IMR-90 (cell line): ENCODE results near the gene ZNF12. TPM values are rescaled to one million over a fixed set of nuclear protein-coding genes. Genes with fewer than 3 reads are reported as not detected.

Source experiments
- ATAC-seq: fragments of 200-7000 bp; cut with Tn5 transposase; 2 replicates; pipeline ENCODE4 v1.9.1; 2020; ENCODE audit warnings: low read depth, mild to moderate bottlenecking, moderate library complexity
- BruUV-seq: library from RNA; stranded (reverse); fragments of 400-500 nt; replicated peaks from 2 replicates; lab custom pipeline; 2021; lab: Mats Ljungman, UMichigan
- CTCF ChIA-PET: fragments of 300-600 bp; formaldehyde crosslinking; extraction: SDS; loops from one replicate; lab custom pipeline; 2021; ENCODE audit warnings: antibody characterized with exemption; lab: Yijun Ruan, JAX
- POLR2A ChIA-PET: fragments of 300-600 bp; sonication (Branson Sonifier 250); formaldehyde crosslinking; loops from one replicate; lab custom pipeline; 2022; ENCODE audit warnings: antibody characterized with exemption; ENCODE audit not compliant: unreplicated experiment; lab: Charles Lee
- DNase-seq: peaks from one replicate; pipeline ENCODE4 v3.0.0; 2013
- H2AFZ ChIP-seq: replicated peaks from 2 replicates; pipeline ENCODE3; 2013; ENCODE audit warnings: low read length, mild to moderate bottlenecking; ENCODE audit not compliant: poor library complexity
- H2AK5ac ChIP-seq: 2 replicates; pipeline ENCODE4 v1.6.1; 2013; ENCODE audit warnings: low read depth, low read length, inconsistent platforms
- H2AK9ac ChIP-seq: replicated peaks from 2 replicates; pipeline ENCODE3; 2013; ENCODE audit warnings: mild to moderate bottlenecking, low read depth, low read length, moderate library complexity; ENCODE audit not compliant: poor library complexity
- H2BK120ac ChIP-seq: 2 replicates; pipeline ENCODE4 v1.6.1; 2013; ENCODE audit warnings: low read depth, low read length, inconsistent platforms
- H2BK15ac ChIP-seq: 3 replicates; pipeline ENCODE4 v1.6.1; 2013; ENCODE audit warnings: low read depth, low read length, inconsistent platforms
- H2BK20ac ChIP-seq: 2 replicates; pipeline ENCODE4 v1.6.1; 2013; ENCODE audit warnings: low read depth, mild to moderate bottlenecking, inconsistent platforms, low read length, moderate library complexity
- H2BK5ac ChIP-seq: 2 replicates; pipeline ENCODE4 v1.6.1; 2013; ENCODE audit warnings: mild to moderate bottlenecking, low read depth, low read length, inconsistent platforms; ENCODE audit not compliant: poor library complexity, severe bottlenecking
- H3K14ac ChIP-seq: replicated peaks from 2 replicates; pipeline ENCODE4 v1.6.1; 2013; ENCODE audit warnings: low read depth, low read length, inconsistent platforms
- H3K18ac ChIP-seq: 2 replicates; pipeline ENCODE4 v1.6.1; 2013; ENCODE audit warnings: low read depth, low read length, control low read depth
- H3K23ac ChIP-seq: 2 replicates; pipeline ENCODE4 v1.6.1; 2013; ENCODE audit warnings: low read depth, low read length, inconsistent platforms
- H3K27ac ChIP-seq: 2 replicates; pipeline ENCODE4 v1.5.1; 2013; ENCODE audit warnings: mild to moderate bottlenecking, control low read depth, low read length; ENCODE audit not compliant: insufficient read depth
- H3K27me3 ChIP-seq: 2 replicates; pipeline ENCODE4 v1.6.1; 2013; ENCODE audit warnings: low read length; ENCODE audit not compliant: control insufficient read depth, insufficient read depth
- H3K36me3 ChIP-seq: 2 replicates; pipeline ENCODE4 v1.6.1; 2013; ENCODE audit warnings: low read length, mixed read lengths; ENCODE audit not compliant: control insufficient read depth, insufficient read depth
- H3K4ac ChIP-seq: 2 replicates; pipeline ENCODE4 v1.6.1; 2013; ENCODE audit warnings: low read depth, low read length, inconsistent platforms
- H3K4me1 ChIP-seq: 2 replicates; pipeline ENCODE4 v1.6.1; 2013; ENCODE audit warnings: low read length, mixed read lengths; ENCODE audit not compliant: control insufficient read depth, insufficient read depth
- H3K4me2 ChIP-seq: 2 replicates; pipeline ENCODE4 v1.6.1; 2013; ENCODE audit warnings: low read depth, mild to moderate bottlenecking, control low read depth, low read length, moderate library complexity
- H3K4me3 ChIP-seq: 2 replicates; pipeline ENCODE4 v1.5.1; 2013; ENCODE audit warnings: low read depth, mild to moderate bottlenecking, control low read depth, low read length, moderate library complexity; ENCODE audit not compliant: insufficient read depth
- H3K56ac ChIP-seq: 2 replicates; pipeline ENCODE4 v1.6.1; 2013; ENCODE audit warnings: low read length, inconsistent platforms; ENCODE audit not compliant: insufficient read depth; ENCODE audit errors: extremely low read depth
- H3K79me1 ChIP-seq, 2 experiments: 2 replicates each; pipeline ENCODE4 v1.6.1; 2013; ENCODE audit warnings: low read length in 2 of 2, inconsistent platforms in 1 of 2, low read depth in 1 of 2
- H3K9ac ChIP-seq: 2 replicates; pipeline ENCODE4 v1.6.1; 2013; ENCODE audit warnings: low read depth, low read length, control low read depth
- H3K9me1 ChIP-seq: 2 replicates; pipeline ENCODE4 v1.6.1; 2013; ENCODE audit warnings: low read length, inconsistent platforms; ENCODE audit not compliant: insufficient read depth
- H3K9me3 ChIP-seq: 2 replicates; pipeline ENCODE4 v1.6.1; 2013; ENCODE audit warnings: low read length; ENCODE audit not compliant: control insufficient read depth, insufficient read depth
- H4K20me1 ChIP-seq: 2 replicates; pipeline ENCODE4 v1.6.1; 2013; ENCODE audit warnings: low read length, inconsistent platforms; ENCODE audit not compliant: insufficient read depth
- H4K5ac ChIP-seq: 2 replicates; pipeline ENCODE4 v1.6.1; 2013; ENCODE audit warnings: mild to moderate bottlenecking, low read depth, low read length, control low read depth
- H4K8ac ChIP-seq, 2 experiments: 2 replicates each; pipeline ENCODE4 v1.6.1; 2013; ENCODE audit warnings: low read depth in 2 of 2, low read length in 2 of 2, control low read depth in 1 of 2, inconsistent platforms in 1 of 2
- H4K91ac ChIP-seq: 2 replicates; pipeline ENCODE4 v1.6.1; 2013; ENCODE audit warnings: low read depth, low read length, inconsistent platforms; ENCODE audit not compliant: insufficient read depth
- BHLHE40 ChIP-seq: fragments of 150-350 bp; IDR thresholded peaks from 2 replicates; pipeline ENCODE4 v1.6.1; 2016; ENCODE audit warnings: mild to moderate bottlenecking, low read depth, low read length
- CEBPB ChIP-seq: IDR thresholded peaks from 2 replicates; pipeline ENCODE4 v1.6.1; 2012; ENCODE audit warnings: low read depth, low read length, improper control_type of control experiment
- CHD1 ChIP-seq: IDR thresholded peaks from 2 replicates; pipeline ENCODE4 v1.6.1; 2012; ENCODE audit warnings: low read depth, low read length, improper control_type of control experiment
- CTCF ChIP-seq: conservative IDR thresholded peaks from 2 replicates; pipeline ENCODE4 v1.5.1; 2012; ENCODE audit warnings: mild to moderate bottlenecking, low read depth, low read length, improper control_type of control experiment
- ELK1 ChIP-seq: fragments of 150-350 bp; IDR thresholded peaks from 2 replicates; pipeline ENCODE4 v1.6.1; 2016; ENCODE audit warnings: low read depth, mild to moderate bottlenecking, low read length, moderate library complexity, borderline replicate concordance
- FOS ChIP-seq: fragments of 150-350 bp; IDR thresholded peaks from 2 replicates; pipeline ENCODE4 v1.6.1; 2016; ENCODE audit warnings: low read depth, low read length
- MAFK ChIP-seq: IDR thresholded peaks from 2 replicates; pipeline ENCODE4 v1.6.1; 2012; ENCODE audit warnings: low read depth, low read length, improper control_type of control experiment
- MAZ ChIP-seq: IDR thresholded peaks from 2 replicates; pipeline ENCODE4 v1.6.1; 2012; ENCODE audit warnings: low read depth, mild to moderate bottlenecking, low read length, improper control_type of control experiment, moderate library complexity, borderline replicate concordance
- MXI1 ChIP-seq: IDR thresholded peaks from 2 replicates; pipeline ENCODE4 v1.6.1; 2012; ENCODE audit warnings: low read depth, mild to moderate bottlenecking, low read length, moderate library complexity, borderline replicate concordance
- NFE2L2 ChIP-seq: fragments of 150-350 bp; IDR thresholded peaks from 2 replicates; pipeline ENCODE4 v1.6.1; 2016; ENCODE audit warnings: low read depth, mild to moderate bottlenecking, low read length
- POLR2A ChIP-seq: IDR thresholded peaks from 2 replicates; pipeline ENCODE4 v1.6.1; 2012; ENCODE audit warnings: mild to moderate bottlenecking, low read depth, low read length
- RAD21 ChIP-seq: IDR thresholded peaks from 2 replicates; pipeline ENCODE4 v1.6.1; 2012; ENCODE audit warnings: low read length, improper control_type of control experiment
- RCOR1 ChIP-seq: IDR thresholded peaks from 2 replicates; pipeline ENCODE4 v1.6.1; 2012; ENCODE audit warnings: mild to moderate bottlenecking, low read length, improper control_type of control experiment; ENCODE audit not compliant: insufficient replicate concordance
- RFX5 ChIP-seq: IDR thresholded peaks from 2 replicates; pipeline ENCODE4 v1.8.0; 2012; ENCODE audit warnings: low read depth, mild to moderate bottlenecking, low read length, moderate library complexity
- SMC3 ChIP-seq: fragments of 150-350 bp; IDR thresholded peaks from 2 replicates; pipeline ENCODE4 v1.6.1; 2016; ENCODE audit warnings: low read depth, mild to moderate bottlenecking, antibody characterized with exemption, low read length, moderate library complexity
- USF2 ChIP-seq: fragments of 150-350 bp; IDR thresholded peaks from 2 replicates; pipeline ENCODE4 v1.6.1; 2017; ENCODE audit warnings: mild to moderate bottlenecking, antibody characterized with exemption, low read length, low read depth
- WGBS, 2 experiments: methylation state at CpG; one replicate each; pipeline versions ENCODE4 v1.1.5 to v1.1.7; 2013; ENCODE audit warnings: missing lambda C conversion rate in 2 of 2; ENCODE audit not compliant: insufficient read length in 1 of 2; ENCODE audit errors: extremely low coverage in 2 of 2; 5-methylcytosine and 5-hydroxymethylcytosine counted together
- dilution Hi-C: fragments of 300-500 bp; cut with HindIII; formaldehyde crosslinking; loops from one replicate; pipeline ENCODE4 v1.14.3; 2018; ENCODE audit warnings: low sequenced_read_pairs; ENCODE audit not compliant: unreplicated experiment
- in situ Hi-C: fragments of 300-500 bp; cut with MboI; formaldehyde crosslinking; loops from 3 replicates; pipeline ENCODE4 v1.14.3; 2019; ENCODE audit warnings: low sequenced_read_pairs, inconsistent platforms, mixed read lengths
- intact Hi-C: fragments of 100-400 bp; cut with micrococcal nuclease; formaldehyde crosslinking; loops from 2 replicates; pipeline ENCODE4 v1.10.0; 2022
- polyA plus RNA-seq, 3 experiments: library from polyadenylated mRNA; depleted of rRNA; stranded (reverse); fragments of >200 nt; gene quantifications; 2 replicates each; pipeline ENCODE4 v1.2.3, GENCODE V29; 2012; ENCODE audit warnings: low replicate concordance in 1 of 3
- total RNA-seq: library from RNA; depleted of rRNA; stranded (reverse); fragments of >200 nt; gene quantifications from 2 replicates; pipeline ENCODE4 v1.2.3, GENCODE V29; 2012

Gene ZNF12
- total and polyA plus RNA-seq, 2 of the 4 experiments (the other 2 are of a cell fraction), result 8.2 to 20.8 TPM

- Histone ChIP-seq H2BK5ac (no peak overlapping the region), H3K56ac (no peak overlapping the region), H4K8ac (no peak overlapping the region), H3K4me3 (no peak overlapping the region), H2BK20ac (no peak overlapping the region), H3K9ac (no peak overlapping the region), H3K14ac (no peak overlapping the region), H2AK5ac (no peak overlapping the region), H3K9me3 (no peaks in the 10 kb centered on the region), H2AK9ac (no peak overlapping the region), H3K4me2 (no peak overlapping the region), H2BK15ac (no peak overlapping the region), H3K79me1 (no peaks in the 10 kb centered on the region), H2AFZ (no peak overlapping the region), H3K18ac (no peak overlapping the region), H4K5ac (no peak overlapping the region), H3K36me3 (no peaks in the 10 kb centered on the region), H3K9me1 (no peaks in the 10 kb centered on the region), H4K91ac (no peak overlapping the region), H3K4ac (no peak overlapping the region), H3K23ac (no peak overlapping the region), H3K27me3 (peaks cover 5% of the 10 kb centered on the region; the same call in 1 of the 2 replicates), H2BK120ac (no peak overlapping the region), H4K20me1 (no peaks in the 10 kb centered on the region), H3K4me1 (no peaks in the 10 kb centered on the region), H3K27ac (no peak overlapping the region)
- no TSS peak for BruUV-seq
- dilution Hi-C loops (no loop called here), intact Hi-C loops (no loop called here), in situ Hi-C loops (no loop called here)
- CTCF ChIA-PET, result no interaction called here
- POLR2A ChIA-PET, result no interaction called here
- TF ChIP-seq RCOR1, result no peak
- TF ChIP-seq SMC3, result no peak
- TF ChIP-seq MAZ, result no peak
- no peak for TF ChIP-seq CTCF
- TF ChIP-seq RFX5, result no peak
- no peak for TF ChIP-seq BHLHE40
- TF ChIP-seq USF2, result no peak
- TF ChIP-seq NFE2L2, result no peak
- TF ChIP-seq ELK1, result no peak
- TF ChIP-seq POLR2A, result no peak
- TF ChIP-seq CEBPB, result no peak
- TF ChIP-seq MAFK, result no peak
- no peak for TF ChIP-seq RAD21
- no peak for TF ChIP-seq CHD1
- TF ChIP-seq FOS, result no peak
- TF ChIP-seq MXI1, result no peak
- WGBS, 2 experiments, result 25% methylated on average over 2 of the region's 6 CpGs; no CpG with 5 or more reads in 1 of the 2 experiments
- ATAC-seq (no peak), DNase-seq (no peak)
Measured at GRCh38 chr7:6718124-6718523, 11.4 kb upstream of the ZNF12 start.
